Liver (tissue), 9 donors: ENCODE measurements around the gene MGRN1. TPM values are rescaled to one million over a fixed set of nuclear protein-coding genes. Genes with fewer than 3 reads are reported as not detected.

Experiments
- DNase-seq: peaks from one replicate; pipeline ENCODE4 v3.0.0-alpha.2; 2017; ENCODE audit warnings: low spot score
- H3K27ac ChIP-seq, 2 donors: one replicate each; pipeline ENCODE4 v1.7.0; 2013; ENCODE audit warnings: inconsistent platforms in 2 of 2, low read length in 2 of 2, control low read depth in 1 of 2, low read depth in 1 of 2, mild to moderate bottlenecking in 1 of 2
- H3K27me3 ChIP-seq, 4 donors: one replicate each; pipeline versions ENCODE4 v1.6.1 to v1.7.0; 2013; ENCODE audit warnings: low read length in 3 of 4, inconsistent platforms in 1 of 4, mild to moderate bottlenecking in 1 of 4, moderate library complexity in 1 of 4; ENCODE audit not compliant: control insufficient read depth in 4 of 4, insufficient read depth in 4 of 4
- H3K36me3 ChIP-seq, 4 donors: one replicate each; pipeline versions ENCODE4 v1.6.1 to v1.7.0; 2013; ENCODE audit warnings: low read length in 3 of 4, mild to moderate bottlenecking in 3 of 4, low read depth in 1 of 4, moderate library complexity in 1 of 4; ENCODE audit not compliant: control insufficient read depth in 4 of 4, insufficient read depth in 3 of 4
- H3K4me1 ChIP-seq, 4 donors: one replicate each; pipeline versions ENCODE4 v1.6.1 to v1.7.0; 2013; ENCODE audit warnings: low read length in 3 of 4, mild to moderate bottlenecking in 3 of 4, moderate library complexity in 1 of 4; ENCODE audit not compliant: control insufficient read depth in 4 of 4, insufficient read depth in 4 of 4
- H3K4me3 ChIP-seq, 3 donors: one replicate each; pipeline versions ENCODE4 v1.6.1 to v1.7.0; 2013; ENCODE audit warnings: low read length in 3 of 3, control low read depth in 1 of 3, low read depth in 1 of 3, mild to moderate bottlenecking in 1 of 3
- H3K9ac ChIP-seq, 2 donors: one replicate each; pipeline ENCODE4 v1.7.0; 2013; ENCODE audit warnings: low read length in 2 of 2, mild to moderate bottlenecking in 2 of 2, moderate library complexity in 2 of 2, control low read depth in 1 of 2, low read depth in 1 of 2
- H3K9me3 ChIP-seq, 4 donors: one replicate each; pipeline versions ENCODE4 v1.6.1 to v1.7.0; 2013; ENCODE audit warnings: low read length in 3 of 4; ENCODE audit not compliant: control insufficient read depth in 4 of 4
- ATF3 ChIP-seq: IDR thresholded peaks from 2 replicates; pipeline ENCODE4 v1.6.1; 2016; ENCODE audit warnings: antibody characterized with exemption
- EGR1 ChIP-seq, 2 donors: IDR thresholded peaks; 2 replicates each; pipeline ENCODE4 v1.6.1; 2016 to 2018; ENCODE audit warnings: antibody characterized with exemption in 2 of 2, low read depth in 2 of 2
- FOXA1 ChIP-seq: IDR thresholded peaks from 2 replicates; pipeline ENCODE4 v1.6.1; 2016; ENCODE audit warnings: antibody characterized with exemption
- FOXA2 ChIP-seq: IDR thresholded peaks from 2 replicates; pipeline ENCODE4 v1.6.1; 2016; ENCODE audit warnings: antibody characterized with exemption
- HNF4A ChIP-seq, 2 donors: conservative IDR thresholded peaks; 2 replicates each; pipeline ENCODE4 v1.6.1; 2016; ENCODE audit warnings: antibody characterized with exemption in 2 of 2, mild to moderate bottlenecking in 2 of 2
- HNF4G ChIP-seq: IDR thresholded peaks from 2 replicates; pipeline ENCODE4 v1.6.1; 2016; ENCODE audit warnings: antibody characterized with exemption
- MAX ChIP-seq: IDR thresholded peaks from 2 replicates; pipeline ENCODE4 v1.6.1; 2016; ENCODE audit warnings: antibody characterized with exemption
- NR2F2 ChIP-seq: IDR thresholded peaks from 2 replicates; pipeline ENCODE4 v1.6.1; 2016; ENCODE audit warnings: antibody characterized with exemption
- RAD21 ChIP-seq, 2 donors: IDR thresholded peaks; 2 replicates each; pipeline ENCODE4 v1.6.1; 2016; ENCODE audit warnings: antibody characterized with exemption in 2 of 2, mild to moderate bottlenecking in 2 of 2
- RXRA ChIP-seq, 2 donors: IDR thresholded peaks; 2 replicates each; pipeline ENCODE4 v1.6.1; 2017 to 2018; ENCODE audit warnings: antibody characterized with exemption in 2 of 2, mild to moderate bottlenecking in 1 of 2
- SP1 ChIP-seq: IDR thresholded peaks from 2 replicates; pipeline ENCODE4 v1.6.1; 2018; ENCODE audit warnings: antibody characterized with exemption, mild to moderate bottlenecking
- YY1 ChIP-seq: IDR thresholded peaks from 2 replicates; pipeline ENCODE4 v1.6.1; 2016; ENCODE audit warnings: antibody characterized with exemption, mild to moderate bottlenecking
- WGBS: extraction: QIAGEN DNeasy Blood & Tissue Kit; methylation state at CpG from one replicate; pipeline ENCODE4 v1.1.7; 2013; 5-methylcytosine and 5-hydroxymethylcytosine counted together
- polyA plus RNA-seq, 2 donors: library from polyadenylated mRNA; stranded (reverse) in 1 of 2; unstranded in 1 of 2; fragments of 200-250 nt in 1 of 2; fragments of >200 nt in 1 of 2; fragmentation: Nextera tagmentation in 1 of 2; extraction: Ambion mirVana in 1 of 2; gene quantifications; one replicate each; pipeline versions ENCODE4 v1.2.1 to v1.2.3, GENCODE V29; 2013 to 2015
- total RNA-seq, 2 donors: library from RNA; depleted of rRNA; stranded (reverse); fragments of >200 nt; gene quantifications; one replicate each; pipeline ENCODE4 v1.2.3, GENCODE V29; 2014
- TF ChIP-seq, protein P1 (sequence below): IDR thresholded peaks from 2 replicates; pipeline ENCODE4 v1.6.1; 2016; ENCODE audit warnings: antibody characterized with exemption
- donor health status: healthy.
- donor health status: healthy.
- donor health status: healthy.
- donor health status: healthy.
- donor health status: healthy.

The MGRN1 gene
- total and polyA plus RNA-seq, 4 donors, result 15.9 to 35.7 (median 25.9) TPM

DNA sequence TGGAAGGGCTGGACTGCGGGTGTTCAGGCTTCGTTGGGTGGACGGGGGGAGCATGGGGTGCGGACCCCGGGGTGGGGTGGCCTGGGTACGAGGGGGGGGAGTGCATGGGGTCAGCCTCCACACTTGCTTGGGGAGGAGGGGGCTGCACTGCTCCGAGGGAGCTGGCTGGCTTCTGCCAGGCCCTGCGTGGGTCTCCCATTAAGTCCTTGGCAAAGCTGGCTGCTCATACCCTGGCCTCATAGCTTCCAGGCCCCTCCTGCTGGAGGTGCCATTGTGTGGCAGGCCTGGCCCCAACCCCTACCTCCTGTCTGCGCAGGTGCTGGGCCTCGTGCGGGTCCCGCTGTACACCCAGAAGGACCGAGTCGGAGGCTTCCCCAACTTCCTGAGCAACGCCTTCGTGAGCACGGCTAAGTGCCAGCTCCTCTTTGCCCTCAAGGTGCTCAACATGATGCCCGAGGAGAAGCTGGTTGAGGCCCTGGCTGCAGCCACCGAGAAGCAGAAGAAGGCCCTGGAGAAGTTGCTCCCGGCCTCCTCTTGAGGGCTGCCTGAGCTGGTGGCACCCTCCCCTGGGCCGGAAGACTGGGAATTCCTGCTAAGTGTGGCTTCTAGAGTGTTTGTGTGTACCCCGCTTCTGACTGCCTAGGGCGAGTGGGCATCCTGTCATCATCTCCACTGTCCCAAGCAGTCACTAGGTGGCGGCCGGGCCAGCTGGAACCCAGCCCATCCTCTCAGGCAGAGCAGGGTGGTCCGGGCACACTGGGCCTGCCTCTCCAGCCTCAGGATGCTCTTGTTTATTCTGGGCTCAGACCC, 70.2 kb downstream of the MGRN1 start:
- Histone ChIP-seq H3K36me3 (peaks cover 7 to 38% (median 11%) of the 10 kb centered on the region in 4 donors), H3K4me3 (peak overlapping the region in 1 of 3 donors; percentile 94), H3K9me3 (no peaks in the 10 kb centered on the region), H3K27ac (peak overlapping the region in 1 of 2 donors; percentile 24), H3K27me3 (no peaks in the 10 kb centered on the region), H3K9ac (no peak overlapping the region), H3K4me1 (peaks cover 6 to 44% (median 30%) of the 10 kb centered on the region in 4 donors)
- no peak for DNase-seq
- TF ChIP-seq FOXA2 (no peak), ATF3 (no peak), FOXA1 (no peak), NR2F2 (no peak), RXRA (IDR thresholded peaks at IDR 0.05) (no peak), MAX (no peak), SP1 (no peak), HNF4G (no peak), YY1 (no peak), EGR1 (IDR thresholded peaks at IDR 0.05; ENCODE audit: low read depth in 2 of 2) (no peak), RAD21 (IDR thresholded peaks at IDR 0.05) (no peak)
- TF ChIP-seq, protein P1, sequence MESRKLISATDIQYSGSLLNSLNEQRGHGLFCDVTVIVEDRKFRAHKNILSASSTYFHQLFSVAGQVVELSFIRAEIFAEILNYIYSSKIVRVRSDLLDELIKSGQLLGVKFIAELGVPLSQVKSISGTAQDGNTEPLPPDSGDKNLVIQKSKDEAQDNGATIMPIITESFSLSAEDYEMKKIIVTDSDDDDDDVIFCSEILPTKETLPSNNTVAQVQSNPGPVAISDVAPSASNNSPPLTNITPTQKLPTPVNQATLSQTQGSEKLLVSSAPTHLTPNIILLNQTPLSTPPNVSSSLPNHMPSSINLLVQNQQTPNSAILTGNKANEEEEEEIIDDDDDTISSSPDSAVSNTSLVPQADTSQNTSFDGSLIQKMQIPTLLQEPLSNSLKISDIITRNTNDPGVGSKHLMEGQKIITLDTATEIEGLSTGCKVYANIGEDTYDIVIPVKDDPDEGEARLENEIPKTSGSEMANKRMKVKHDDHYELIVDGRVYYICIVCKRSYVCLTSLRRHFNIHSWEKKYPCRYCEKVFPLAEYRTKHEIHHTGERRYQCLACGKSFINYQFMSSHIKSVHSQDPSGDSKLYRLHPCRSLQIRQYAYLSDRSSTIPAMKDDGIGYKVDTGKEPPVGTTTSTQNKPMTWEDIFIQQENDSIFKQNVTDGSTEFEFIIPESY, result no peak
- 67% methylated on average over 26 of the region's 26 CpGs for WGBS

DNA sequence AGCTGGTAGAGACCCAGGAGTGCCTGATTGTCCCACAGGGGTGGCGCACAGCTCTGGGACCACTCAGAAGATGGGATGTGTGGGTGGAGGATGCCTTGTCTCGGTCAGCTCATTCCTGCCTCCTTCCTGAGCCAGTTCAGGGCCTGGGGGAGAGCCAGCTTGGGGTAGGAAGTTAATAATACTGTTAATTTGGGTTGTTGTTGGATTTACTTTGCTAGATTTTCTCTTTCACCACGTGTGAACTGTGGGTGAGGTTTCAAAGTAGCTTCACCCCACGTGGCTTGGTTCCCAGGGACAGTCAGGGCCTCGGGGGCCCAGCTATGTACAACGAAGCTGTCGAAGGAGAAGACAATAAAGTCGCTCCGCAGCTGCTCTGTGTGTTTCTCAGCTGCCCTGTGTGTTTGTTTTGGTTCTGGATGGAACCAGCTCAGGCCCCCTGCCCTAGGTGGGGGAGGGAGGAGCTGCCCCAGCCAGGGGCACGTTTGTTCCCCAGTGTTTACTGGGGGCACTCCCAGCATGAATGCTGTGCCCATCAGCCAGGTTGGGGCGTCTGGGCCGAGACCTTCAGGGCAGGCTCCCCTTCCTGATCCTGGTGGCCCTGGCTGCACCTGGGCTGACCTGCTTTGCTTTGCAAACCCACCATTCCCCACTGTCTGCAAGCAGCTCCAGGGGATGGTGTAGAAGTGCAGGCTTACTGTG, 71.0 kb downstream of the MGRN1 start:
- Histone ChIP-seq H3K4me1 (peaks cover 6 to 38% (median 26%) of the 10 kb centered on the region in 4 donors), H3K36me3 (peaks cover 7 to 41% (median 15%) of the 10 kb centered on the region in 4 donors), H3K27ac (no peak overlapping the region), H3K27me3 (no peaks in the 10 kb centered on the region), H3K9me3 (no peaks in the 10 kb centered on the region), H3K9ac (no peak overlapping the region), H3K4me3 (no peak overlapping the region)
- TF ChIP-seq HNF4A (conservative IDR thresholded peaks at IDR 0.05) (no peak), NR2F2 (no peak), FOXA2 (no peak), RXRA (IDR thresholded peaks at IDR 0.05) (no peak), SP1 (no peak)
- no peak for DNase-seq
- 71% methylated on average over 12 of the region's 12 CpGs for WGBS

GRCh38 chr16:4696172-4696904, 71.7 kb downstream of the MGRN1 start:
- H3K9me3 ChIP-seq, result no peaks in the 10 kb centered on the region
- H3K9ac ChIP-seq, result no peak overlapping the region
- peaks cover 6 to 36% (median 25%) of the 10 kb centered on the region in 4 donors for H3K4me1 ChIP-seq
- no peak overlapping the region for H3K4me3 ChIP-seq
- H3K36me3 ChIP-seq, result peaks cover 7 to 46% (median 17%) of the 10 kb centered on the region in 4 donors
- TF ChIP-seq FOXA1, result no peak
- H3K27ac ChIP-seq, result no peak overlapping the region
- WGBS, result 80% methylated on average over 19 of the region's 19 CpGs
- no peak for DNase-seq
- no peaks in the 10 kb centered on the region for H3K27me3 ChIP-seq
